ENCODE measurements around the gene FAM151A. TPM values are rescaled to one million over a fixed set of nuclear protein-coding genes. Genes with fewer than 3 reads are reported as not detected.
A peak's percentile ranks its signal among the peaks of the same experiment; 100 is the strongest.

Gene FAM151A
- total and polyA plus RNA-seq, 5 experiments from 2014 or later: not detected

DNA sequence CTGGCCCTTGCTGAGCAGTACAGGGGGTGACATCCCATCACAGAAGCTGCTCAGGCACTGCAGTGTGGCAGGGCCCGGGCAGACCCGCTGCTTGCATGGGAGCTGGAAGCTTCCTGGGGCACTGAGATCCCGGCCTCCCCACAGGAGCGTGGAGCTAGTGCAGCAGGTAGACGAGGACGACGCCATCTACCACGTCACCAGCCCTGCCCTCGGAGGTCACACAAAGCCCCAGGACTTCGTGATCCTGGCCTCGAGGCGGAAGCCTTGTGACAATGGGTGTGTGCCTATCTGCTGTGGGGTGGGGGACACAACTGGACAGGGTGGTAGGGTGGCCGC lies 16.4 kb downstream of the FAM151A start:
- POLR2A ChIA-PET: no interaction called here
- Mint-ChIP-seq H3K27ac (no peak overlapping the region), H3K9me3 (no peaks in the 10 kb centered on the region), H3K36me3 (no peaks in the 10 kb centered on the region), H3K27me3 (no peaks in the 10 kb centered on the region), H3K4me1 (peaks cover 12 to 26% (median 16%) of the 10 kb centered on the region in 4 donors), H3K4me3 (no peak overlapping the region)
- no peak for DNase-seq
- no peak for ATAC-seq

DNA sequence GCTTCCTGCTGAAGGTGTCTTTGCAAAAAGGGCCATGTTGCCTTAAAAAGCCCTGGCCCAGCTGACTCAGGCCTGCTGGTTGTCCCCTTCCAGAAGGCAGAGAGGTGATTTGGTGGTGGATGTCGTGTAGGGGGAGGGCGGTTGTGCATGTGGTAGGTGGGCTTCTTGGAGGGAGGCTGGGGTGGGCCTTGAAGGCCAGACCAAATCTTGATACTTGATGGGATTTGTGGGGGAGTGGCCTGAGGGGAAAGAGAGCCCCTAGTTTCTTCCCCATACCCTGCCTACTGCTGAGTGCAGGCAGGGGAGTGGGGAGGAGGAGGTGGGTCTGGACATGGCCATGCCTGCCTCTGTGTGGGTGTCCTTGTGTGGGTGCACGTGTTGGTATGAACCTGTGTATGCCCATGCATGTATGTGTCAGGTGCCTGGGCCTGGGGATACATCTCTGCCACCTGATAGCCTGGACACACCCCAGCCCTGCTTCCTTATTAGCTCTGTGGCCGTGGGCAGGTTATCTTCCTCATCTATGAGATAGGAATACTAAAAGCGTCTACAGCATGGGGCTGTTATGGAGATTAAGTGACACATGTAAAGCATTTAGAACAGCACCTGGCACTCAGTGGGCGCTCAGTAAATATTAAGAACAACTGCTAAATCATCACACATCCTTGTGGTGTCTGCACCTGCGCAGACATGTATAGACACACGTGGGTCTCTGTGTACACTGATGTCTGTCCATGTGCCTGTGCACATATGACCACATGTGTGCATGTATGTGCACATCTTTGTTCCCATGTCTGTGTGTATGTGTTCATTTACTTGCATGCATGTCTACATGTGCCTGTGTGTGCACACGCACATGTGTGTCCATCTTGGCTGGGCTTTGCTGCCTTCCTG lies 17.0 kb downstream of the FAM151A start:
- Mint-ChIP-seq H3K27ac (peak overlapping the region in 3 of 10 donors; percentile 3 to 83 (median 23)), H3K36me3 (no peaks in the 10 kb centered on the region), H3K4me3 (no peak overlapping the region), H3K4me1 (peaks cover 12 to 26% (median 16%) of the 10 kb centered on the region in 4 donors), H3K27me3 (no peaks in the 10 kb centered on the region), H3K9me3 (no peaks in the 10 kb centered on the region)
- POLR2A ChIA-PET: no interaction called here
- ATAC-seq (no peak), DNase-seq (no peak)

DNA sequence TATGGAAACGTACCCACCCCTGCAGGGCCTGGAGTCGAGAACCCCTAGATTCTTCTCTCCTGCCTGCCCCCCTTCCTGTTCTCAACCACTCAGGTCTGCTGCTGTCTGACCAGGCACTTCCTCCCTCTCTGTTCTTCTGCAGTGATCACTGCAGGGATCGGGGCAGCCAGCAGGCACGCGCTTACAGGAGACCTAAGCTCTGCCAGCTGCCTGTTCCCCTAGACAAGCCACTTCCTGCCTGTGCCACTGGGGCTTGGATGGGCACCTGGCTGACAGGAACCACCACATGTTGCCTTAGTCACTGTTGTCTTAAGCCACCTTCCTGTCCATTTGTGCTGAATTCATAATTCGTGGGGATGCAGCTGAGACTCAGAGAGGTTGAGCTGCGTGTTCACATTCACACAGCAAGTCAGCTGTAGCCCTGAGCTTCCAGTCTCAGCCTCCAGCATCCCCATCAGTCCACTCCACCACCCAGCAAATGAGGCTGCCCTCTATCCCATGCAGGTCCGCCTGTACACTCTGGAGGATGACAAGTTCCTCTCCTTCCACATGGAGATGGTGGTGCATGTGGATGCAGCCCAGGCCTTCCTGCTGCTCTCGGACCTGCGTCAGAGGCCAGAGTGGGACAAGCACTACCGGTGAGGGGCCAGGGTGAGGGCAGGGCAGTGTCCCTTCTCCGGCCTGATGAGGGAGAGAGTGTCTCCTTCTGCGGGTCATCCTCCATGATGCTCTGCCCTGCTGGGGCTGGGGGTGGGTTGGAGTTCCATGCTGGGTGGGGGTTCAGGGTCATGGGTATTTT lies 18.6 kb downstream of the FAM151A start:
- H3K9me3 Mint-ChIP-seq: no peaks in the 10 kb centered on the region
- H3K27me3 Mint-ChIP-seq: no peaks in the 10 kb centered on the region
- peaks cover 12 to 26% (median 16%) of the 10 kb centered on the region in 4 donors for H3K4me1 Mint-ChIP-seq
- peak; percentile 4 to 68 (median 36) for DNase-seq
- peak; percentile 97 to 98 for ATAC-seq
- POLR2A ChIA-PET: interaction anchor here (0.6 kb wide), 1 partner anchor 492 kb away, joined by 4 read pairs; no protein-coding TSS in a partner anchor
- H3K4me3 Mint-ChIP-seq: peak overlapping the region in 8 of 10 donors; percentile 7 to 84 (median 63)
- no peaks in the 10 kb centered on the region for H3K36me3 Mint-ChIP-seq
- H3K27ac Mint-ChIP-seq: peak overlapping the region; percentile 14 to 94 (median 82)

DNA sequence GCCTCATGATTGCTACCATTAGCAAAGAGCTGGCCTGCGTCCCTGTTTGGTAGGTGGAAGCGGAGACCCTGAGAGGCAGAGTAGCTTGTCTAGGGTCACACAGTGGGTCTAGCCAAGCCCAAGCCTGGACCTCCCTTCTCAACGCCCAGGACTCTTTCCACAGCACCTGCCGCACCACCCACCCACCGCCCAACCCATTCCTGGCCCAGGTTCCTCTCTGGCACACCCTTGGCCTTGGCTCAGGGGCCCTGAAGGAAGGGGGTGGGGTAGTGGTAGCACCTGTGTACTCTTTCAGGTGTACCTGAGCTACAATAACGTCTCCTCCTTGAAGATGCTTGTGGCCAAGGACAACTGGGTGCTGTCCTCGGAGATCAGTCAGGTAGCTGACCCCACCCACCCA lies 19.3 kb downstream of the FAM151A start:
- Mint-ChIP-seq H3K36me3 (no peaks in the 10 kb centered on the region), H3K27me3 (no peaks in the 10 kb centered on the region), H3K4me1 (peaks cover 12 to 26% (median 16%) of the 10 kb centered on the region in 4 donors), H3K4me3 (peak overlapping the region in 8 of 10 donors; percentile 7 to 84 (median 63)), H3K9me3 (no peaks in the 10 kb centered on the region), H3K27ac (peak overlapping the region in 9 of 10 donors; percentile 14 to 94 (median 83))
- POLR2A ChIA-PET: interaction anchor here (0.6 kb wide), 2 partner anchors 72 to 491 kb away, joined by 3 to 4 read pairs; no protein-coding TSS in a partner anchor
- DNase-seq (no peak), ATAC-seq (peak in 1 of 2 donors; percentile 15)

DNA sequence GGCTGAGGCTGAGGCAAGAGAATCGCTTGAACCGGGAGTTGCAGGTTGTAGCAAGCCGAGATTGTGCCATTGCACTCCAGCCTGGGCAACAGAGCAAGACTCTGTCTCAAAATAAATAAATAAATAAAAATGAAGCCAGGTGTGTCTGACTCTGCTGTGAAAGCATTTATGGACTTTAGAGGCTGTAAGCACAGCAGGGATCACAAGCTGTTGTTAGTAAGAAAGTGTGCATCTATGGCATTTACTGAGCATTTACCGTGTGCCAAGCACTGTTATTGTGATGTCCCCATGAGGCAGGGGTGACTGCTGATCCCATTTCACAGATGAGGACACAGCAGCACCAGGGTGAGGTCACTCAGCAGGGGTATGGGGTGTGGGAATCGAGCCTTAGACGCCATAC lies 20.1 kb downstream of the FAM151A start:
- no peaks in the 10 kb centered on the region for H3K36me3 Mint-ChIP-seq
- peaks cover 12 to 26% (median 16%) of the 10 kb centered on the region in 4 donors for H3K4me1 Mint-ChIP-seq
- POLR2A ChIA-PET: no interaction called here
- ATAC-seq (no peak), DNase-seq (no peak)
- H3K27ac Mint-ChIP-seq: peak overlapping the region in 2 of 10 donors; percentile 52 to 67
- H3K9me3 Mint-ChIP-seq: no peaks in the 10 kb centered on the region
- no peak overlapping the region for H3K4me3 Mint-ChIP-seq
- no peaks in the 10 kb centered on the region for H3K27me3 Mint-ChIP-seq

DNA sequence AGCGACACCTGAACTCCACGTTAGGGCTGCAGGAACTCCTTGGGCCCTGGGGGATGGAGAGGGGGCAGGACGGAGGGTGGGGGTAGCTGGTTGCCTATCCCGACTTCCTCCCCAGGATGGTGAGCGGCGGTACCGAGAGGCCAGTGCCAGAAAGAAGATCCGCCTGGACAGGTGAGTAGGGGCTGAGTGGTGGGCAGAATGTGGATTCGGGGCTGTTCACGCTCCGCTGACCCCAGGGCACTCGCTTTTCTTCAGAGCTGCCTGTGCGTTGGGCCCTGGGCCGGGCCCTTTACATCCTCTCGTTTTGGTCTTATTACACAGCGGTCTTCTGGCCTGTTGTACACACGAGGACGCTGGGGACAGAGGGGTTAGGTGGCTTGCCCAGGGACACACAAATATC lies 20.8 kb downstream of the FAM151A start:
- H3K27ac Mint-ChIP-seq: peak overlapping the region in 2 of 10 donors; percentile 52 to 57
- peaks cover 15 to 26% (median 16%) of the 10 kb centered on the region in 4 donors for H3K4me1 Mint-ChIP-seq

DNA sequence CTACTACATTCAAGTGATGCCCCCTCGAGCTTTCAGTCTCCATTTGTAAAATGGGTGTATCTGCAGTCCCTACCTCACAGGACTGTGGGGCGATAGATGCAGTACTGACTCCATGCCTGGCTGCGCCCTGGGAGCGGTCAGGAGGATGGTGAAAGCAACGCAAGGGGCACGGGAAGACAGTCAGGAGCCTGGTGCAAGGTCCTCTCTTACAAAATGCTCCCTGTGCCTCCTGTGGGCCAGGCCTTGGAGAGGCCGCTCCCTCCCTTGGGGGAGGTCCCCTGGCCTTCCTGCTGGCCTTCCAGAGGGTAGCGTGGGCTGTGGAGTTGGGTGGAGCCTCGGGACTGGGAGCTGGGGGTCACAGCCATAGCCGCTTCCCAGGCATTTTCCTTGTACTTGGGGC lies 21.6 kb downstream of the FAM151A start:
- Mint-ChIP-seq H3K27ac (no peak overlapping the region), H3K27me3 (no peaks in the 10 kb centered on the region), H3K36me3 (no peaks in the 10 kb centered on the region), H3K4me3 (no peak overlapping the region), H3K9me3 (no peaks in the 10 kb centered on the region), H3K4me1 (peaks cover 15 to 26% (median 16%) of the 10 kb centered on the region in 4 donors)
- POLR2A ChIA-PET: no interaction called here
- DNase-seq (peak in 1 of 10 donors; percentile 57), ATAC-seq (no peak)

More for the DNA sequence above, 20.8 kb downstream of the FAM151A start:
- Mint-ChIP-seq H3K36me3 (no peaks in the 10 kb centered on the region), H3K4me3 (no peak overlapping the region), H3K27me3 (no peaks in the 10 kb centered on the region), H3K9me3 (no peaks in the 10 kb centered on the region)
- ATAC-seq: no peak
- no peak for DNase-seq
- POLR2A ChIA-PET: no interaction called here

DNA sequence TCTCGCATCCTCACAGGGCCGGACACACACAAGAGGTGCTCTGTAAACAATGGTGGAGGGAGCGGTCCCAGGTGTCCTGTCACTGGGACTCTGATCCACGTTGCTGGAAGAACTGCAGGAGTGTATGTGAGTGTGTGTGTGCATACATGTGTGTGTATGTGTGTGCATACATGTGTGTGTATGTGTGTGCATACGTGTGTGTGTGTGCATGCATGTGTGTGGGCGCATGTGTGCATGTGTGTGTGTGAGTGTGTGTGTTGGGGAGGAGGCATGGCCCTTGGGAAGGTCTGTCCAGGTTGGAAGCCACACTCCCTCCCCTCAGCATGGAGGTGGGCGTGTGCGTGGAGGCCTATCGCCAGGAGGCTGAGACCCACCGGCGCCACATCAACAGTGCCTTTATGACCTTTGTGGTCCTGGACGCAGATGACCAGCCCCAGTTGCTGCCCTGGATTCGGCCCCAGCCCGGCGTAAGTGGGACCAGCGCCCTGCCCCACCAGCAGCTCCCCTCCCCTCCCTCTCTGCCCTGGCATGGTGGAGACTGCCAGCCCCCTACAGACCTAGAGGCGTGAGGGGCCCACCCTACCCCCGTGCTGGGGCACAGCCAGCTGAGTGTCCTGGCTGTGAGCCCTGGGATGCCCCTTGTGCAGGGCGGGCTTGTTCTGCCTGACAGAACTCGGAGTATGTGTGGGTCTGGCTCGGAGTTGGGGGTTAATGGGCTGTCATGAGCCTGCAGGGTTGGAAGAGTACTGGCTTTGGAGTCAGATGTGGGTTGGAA lies 22.2 kb downstream of the FAM151A start:
- no peak overlapping the region for H3K4me3 Mint-ChIP-seq
- H3K4me1 Mint-ChIP-seq: peaks cover 15 to 25% (median 16%) of the 10 kb centered on the region in 4 donors
- peak overlapping the region in 1 of 10 donors; percentile 67 for H3K27ac Mint-ChIP-seq
- H3K27me3 Mint-ChIP-seq: no peaks in the 10 kb centered on the region
- POLR2A ChIA-PET: no interaction called here
- ATAC-seq (no peak), DNase-seq (no peak)
- no peaks in the 10 kb centered on the region for H3K9me3 Mint-ChIP-seq
- H3K36me3 Mint-ChIP-seq: no peaks in the 10 kb centered on the region

DNA sequence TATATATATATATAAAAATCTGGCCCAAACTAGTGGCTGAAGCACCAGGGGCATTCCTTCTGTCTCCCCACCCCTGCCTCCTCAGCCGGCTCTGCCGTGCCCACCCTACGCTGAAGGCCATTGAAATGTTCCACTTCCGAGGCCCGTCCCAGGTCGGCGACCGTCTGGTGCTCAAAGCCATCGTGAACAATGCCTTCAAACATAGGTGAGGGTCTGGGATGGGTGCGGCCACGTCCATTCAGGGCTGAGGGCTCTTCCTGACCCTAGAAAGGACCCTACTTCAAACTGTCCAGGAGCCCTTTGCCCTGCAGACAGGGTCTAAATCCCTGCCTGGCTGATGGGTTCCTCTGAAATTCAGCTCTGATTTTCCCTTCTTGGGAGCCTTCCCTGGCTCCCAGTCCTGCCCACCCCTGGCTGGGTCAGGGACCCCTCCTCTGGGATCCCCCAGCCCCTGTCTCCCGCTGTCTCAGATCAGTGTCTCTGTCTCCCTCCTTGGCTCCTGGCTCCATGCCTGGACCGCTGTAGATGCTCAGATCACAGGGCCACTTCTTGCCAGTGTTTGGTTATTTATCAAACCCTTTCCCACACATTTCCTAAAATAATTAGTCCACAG lies 24.0 kb downstream of the FAM151A start:
- no peaks in the 10 kb centered on the region for H3K27me3 Mint-ChIP-seq
- no peaks in the 10 kb centered on the region for H3K9me3 Mint-ChIP-seq
- DNase-seq (no peak), ATAC-seq (no peak)
- no peak overlapping the region for H3K4me3 Mint-ChIP-seq
- no peaks in the 10 kb centered on the region for H3K36me3 Mint-ChIP-seq
- POLR2A ChIA-PET: no interaction called here
- no peak overlapping the region for H3K27ac Mint-ChIP-seq
- H3K4me1 Mint-ChIP-seq: peaks cover 4 to 7% (median 5%) of the 10 kb centered on the region in 4 donors

DNA sequence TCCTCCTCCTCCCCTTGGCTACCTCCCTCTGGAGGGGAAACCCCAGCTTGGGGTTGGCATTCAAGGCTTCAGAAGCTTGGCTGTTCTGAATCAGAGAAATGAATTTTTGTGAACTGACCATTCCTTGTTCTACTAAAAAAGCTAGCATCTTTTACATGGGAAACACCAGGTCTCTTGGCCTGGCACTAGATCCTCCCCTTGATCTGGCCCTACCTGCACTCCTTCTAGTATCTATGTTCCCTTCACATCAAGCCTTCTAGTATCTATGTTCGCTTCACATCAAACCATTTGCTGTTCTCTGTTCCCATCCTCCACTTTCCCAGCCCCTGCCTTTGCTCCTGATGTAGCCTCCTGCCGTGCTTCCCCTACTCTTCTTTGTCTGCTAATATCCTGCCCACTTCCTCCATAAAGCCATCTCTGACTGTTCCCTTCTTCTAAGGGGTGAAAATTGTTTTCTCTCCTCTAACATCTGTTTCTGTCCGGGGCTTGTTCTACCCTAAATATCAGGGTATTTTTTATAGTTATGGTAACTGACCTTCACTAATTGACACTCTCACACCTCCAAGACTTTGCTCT lies 25.8 kb downstream of the FAM151A start:
- POLR2A ChIA-PET: no interaction called here

DNA sequence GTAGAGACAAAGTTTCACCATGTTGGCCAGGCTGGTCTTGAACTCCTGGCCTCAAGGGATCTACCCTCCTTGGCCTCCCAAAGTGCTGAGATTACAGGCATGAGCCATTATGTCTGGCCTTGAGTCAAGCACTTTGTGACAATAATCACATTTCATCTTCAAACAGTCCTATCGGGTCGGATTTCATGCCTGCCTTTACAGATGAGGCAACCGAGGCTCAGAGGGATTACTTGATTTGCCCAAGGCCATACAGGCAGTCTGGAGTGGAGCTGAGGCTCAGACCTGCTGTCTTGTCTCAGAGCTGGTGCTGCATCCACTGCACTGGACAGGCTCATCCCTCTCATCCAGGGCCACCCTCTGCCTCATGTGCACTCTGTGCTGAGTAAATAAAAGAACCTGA lies 26.6 kb downstream of the FAM151A start:
- DNase-seq (no peak), ATAC-seq (no peak)
- POLR2A ChIA-PET: no interaction called here
- Mint-ChIP-seq H3K4me1 (peaks cover 0 to 4% (median 0%) of the 10 kb centered on the region in 4 donors), H3K4me3 (no peak overlapping the region), H3K27ac (no peak overlapping the region), H3K27me3 (no peaks in the 10 kb centered on the region), H3K9me3 (no peaks in the 10 kb centered on the region), H3K36me3 (no peaks in the 10 kb centered on the region)

More for the DNA sequence above, 25.8 kb downstream of the FAM151A start:
- H3K36me3 Mint-ChIP-seq: no peaks in the 10 kb centered on the region
- H3K9me3 Mint-ChIP-seq: no peaks in the 10 kb centered on the region
- no peaks in the 10 kb centered on the region for H3K27me3 Mint-ChIP-seq
- peaks cover 0 to 3% (median 0%) of the 10 kb centered on the region in 4 donors for H3K4me1 Mint-ChIP-seq
- no peak for ATAC-seq
- no peak for DNase-seq
- H3K27ac Mint-ChIP-seq: peak overlapping the region in 2 of 10 donors; percentile 7 to 56
- no peak overlapping the region for H3K4me3 Mint-ChIP-seq

Data from naive thymus-derived CD8-positive, alpha-beta T cell (primary cell).